Fibroblast of the aortic adventitia (primary cell): ENCODE data around the gene MRPL14. TPM values are rescaled to one million over a fixed set of nuclear protein-coding genes. Genes with fewer than 3 reads are reported as not detected.

Source experiments
- DNase-seq: peaks from one replicate; pipeline ENCODE4 v3.0.0-alpha.2; 2010; ENCODE audit warnings: low read depth
- H3K4me3 ChIP-seq: 2 replicates; pipeline ENCODE4 v1.5.1; 2011; ENCODE audit warnings: low read depth, mild to moderate bottlenecking, control low read depth, low read length, moderate library complexity
- total RNA-seq: library from RNA; depleted of rRNA; stranded (reverse); fragments of >200 nt; gene quantifications from 2 replicates; pipeline ENCODE4 v1.2.3, GENCODE V29; 2012; ENCODE audit warnings: low replicate concordance
- TF ChIP-seq, protein P1 (sequence below): IDR thresholded peaks from 2 replicates; pipeline ENCODE4 v1.5.1; 2011; ENCODE audit warnings: mild to moderate bottlenecking, low read length, control low read depth, inconsistent platforms; ENCODE audit not compliant: insufficient read depth

Gene MRPL14
- total RNA-seq, 1 donor = 34.5 TPM

DNA sequence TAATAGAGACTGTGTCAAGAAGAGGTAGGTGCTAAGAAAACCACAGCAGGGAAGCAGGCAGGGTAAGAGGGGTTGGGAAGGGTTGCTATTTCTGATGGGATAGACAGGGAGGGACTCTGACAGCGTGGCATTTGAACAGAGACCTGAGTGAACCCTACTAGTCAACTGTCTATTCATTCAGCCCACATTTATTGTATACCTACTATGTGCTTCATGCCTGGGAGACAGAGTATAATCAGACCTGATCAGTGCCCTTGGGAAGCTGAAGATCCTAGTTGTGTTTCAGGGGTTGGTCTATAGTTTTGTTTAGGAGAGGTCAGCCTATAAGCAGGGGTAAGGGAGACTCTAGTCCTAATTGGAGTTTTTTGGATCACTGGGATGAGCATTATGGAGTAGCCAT lies 16.5 kb upstream of the MRPL14 start:
- H3K4me3 ChIP-seq = no peak overlapping the region
- TF ChIP-seq, protein P1, sequence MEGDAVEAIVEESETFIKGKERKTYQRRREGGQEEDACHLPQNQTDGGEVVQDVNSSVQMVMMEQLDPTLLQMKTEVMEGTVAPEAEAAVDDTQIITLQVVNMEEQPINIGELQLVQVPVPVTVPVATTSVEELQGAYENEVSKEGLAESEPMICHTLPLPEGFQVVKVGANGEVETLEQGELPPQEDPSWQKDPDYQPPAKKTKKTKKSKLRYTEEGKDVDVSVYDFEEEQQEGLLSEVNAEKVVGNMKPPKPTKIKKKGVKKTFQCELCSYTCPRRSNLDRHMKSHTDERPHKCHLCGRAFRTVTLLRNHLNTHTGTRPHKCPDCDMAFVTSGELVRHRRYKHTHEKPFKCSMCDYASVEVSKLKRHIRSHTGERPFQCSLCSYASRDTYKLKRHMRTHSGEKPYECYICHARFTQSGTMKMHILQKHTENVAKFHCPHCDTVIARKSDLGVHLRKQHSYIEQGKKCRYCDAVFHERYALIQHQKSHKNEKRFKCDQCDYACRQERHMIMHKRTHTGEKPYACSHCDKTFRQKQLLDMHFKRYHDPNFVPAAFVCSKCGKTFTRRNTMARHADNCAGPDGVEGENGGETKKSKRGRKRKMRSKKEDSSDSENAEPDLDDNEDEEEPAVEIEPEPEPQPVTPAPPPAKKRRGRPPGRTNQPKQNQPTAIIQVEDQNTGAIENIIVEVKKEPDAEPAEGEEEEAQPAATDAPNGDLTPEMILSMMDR = no peak
- DNase-seq = no peak

DNA sequence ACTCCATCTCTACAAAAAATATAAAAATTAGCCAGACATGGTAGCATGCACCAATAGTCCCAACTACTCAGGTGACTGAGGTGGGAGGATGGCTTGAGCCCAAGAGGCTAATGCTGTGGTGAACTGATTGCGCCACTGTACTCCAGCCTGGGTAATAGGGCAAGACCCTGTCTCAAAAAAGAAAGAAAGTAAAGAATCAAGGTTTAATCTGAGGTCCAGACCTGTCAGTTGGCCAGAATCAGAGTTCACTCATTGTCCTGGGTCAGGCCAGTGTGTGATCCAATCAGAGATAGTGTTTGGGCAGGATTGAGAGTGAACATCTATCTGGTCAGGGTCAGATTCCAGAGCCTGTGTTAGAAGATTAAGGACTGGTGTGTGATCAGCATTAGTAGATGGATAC lies 15.6 kb upstream of the MRPL14 start:
- TF ChIP-seq, protein P1 = no peak
- DNase-seq = no peak
- H3K4me3 ChIP-seq = no peak overlapping the region

DNA sequence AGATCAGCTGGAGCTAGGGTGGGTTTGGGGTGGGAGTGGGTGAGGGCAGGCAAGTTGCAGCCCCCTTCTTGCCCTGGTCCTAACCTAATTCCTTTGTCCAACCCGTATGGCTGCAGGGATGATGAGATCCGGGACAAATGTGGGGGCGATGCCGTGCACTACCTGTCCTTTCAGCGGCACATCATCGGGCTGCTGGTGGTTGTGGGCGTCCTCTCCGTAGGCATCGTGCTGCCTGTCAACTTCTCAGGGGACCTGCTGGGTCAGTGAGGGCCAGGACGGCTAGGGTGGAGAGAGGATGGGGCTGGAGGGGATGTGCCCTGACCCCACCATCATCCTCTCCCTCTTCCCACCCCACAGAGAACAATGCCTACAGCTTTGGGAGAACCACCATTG lies 12.1 kb upstream of the MRPL14 start:
- H3K4me3 ChIP-seq = no peak overlapping the region
- TF ChIP-seq, protein P1 = no peak
- DNase-seq = no peak

DNA sequence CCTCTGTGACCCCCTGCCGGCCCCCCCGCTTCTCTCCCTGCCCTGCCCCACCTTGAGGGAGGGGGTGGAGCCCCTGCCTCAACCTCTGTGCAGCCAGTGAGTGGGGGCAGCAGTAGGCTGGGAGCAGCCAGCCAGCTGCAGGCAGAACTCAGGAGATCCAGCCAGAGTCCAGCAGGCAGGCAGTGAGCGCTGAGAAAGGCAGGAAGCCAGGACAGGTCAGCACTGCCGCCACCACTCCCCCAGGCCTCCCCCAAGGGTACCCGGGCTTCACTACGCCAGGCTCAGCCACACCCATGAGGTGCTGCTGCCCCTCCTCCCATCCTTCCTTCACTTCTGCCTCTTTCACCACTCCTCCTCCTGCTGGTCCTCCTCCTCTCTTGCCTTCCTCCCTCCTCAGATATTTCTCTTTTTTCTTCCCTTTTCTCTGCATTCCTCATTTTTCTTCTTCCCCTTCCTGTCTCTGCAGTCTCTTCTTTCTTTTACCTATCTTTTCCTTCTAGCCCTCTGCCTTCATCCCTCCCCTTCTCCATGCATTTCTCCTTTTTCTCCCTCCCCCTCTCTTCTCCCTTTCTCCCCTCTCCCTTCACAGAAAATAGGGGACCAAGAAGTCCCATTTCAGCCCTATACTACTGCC lies 11.6 kb upstream of the MRPL14 start:
- DNase-seq = no peak
- H3K4me3 ChIP-seq = no peak overlapping the region
- TF ChIP-seq, protein P1 = no peak

DNA sequence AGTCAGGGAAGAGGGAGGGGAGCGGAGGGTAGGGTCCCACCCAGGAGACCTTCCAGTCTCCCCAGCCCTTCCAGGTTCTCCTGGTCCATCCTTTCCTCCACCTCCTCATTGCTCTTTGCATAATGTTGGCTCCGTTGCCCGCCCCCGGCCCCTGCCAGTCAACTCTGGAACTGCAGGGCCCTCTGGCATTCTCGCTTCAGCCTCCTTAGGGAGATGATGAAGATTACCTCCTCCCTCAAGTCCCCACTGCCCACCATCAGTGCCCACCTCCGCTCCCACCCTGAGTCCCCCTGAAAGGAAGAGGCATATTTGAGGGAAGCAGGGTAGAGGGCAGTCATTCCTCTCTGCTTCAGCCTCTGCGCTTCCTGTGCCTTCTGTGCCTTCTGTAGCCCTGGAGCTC lies 8.6 kb upstream of the MRPL14 start:
- DNase-seq = no peak
- TF ChIP-seq, protein P1 = no peak
- H3K4me3 ChIP-seq = no peak overlapping the region

DNA sequence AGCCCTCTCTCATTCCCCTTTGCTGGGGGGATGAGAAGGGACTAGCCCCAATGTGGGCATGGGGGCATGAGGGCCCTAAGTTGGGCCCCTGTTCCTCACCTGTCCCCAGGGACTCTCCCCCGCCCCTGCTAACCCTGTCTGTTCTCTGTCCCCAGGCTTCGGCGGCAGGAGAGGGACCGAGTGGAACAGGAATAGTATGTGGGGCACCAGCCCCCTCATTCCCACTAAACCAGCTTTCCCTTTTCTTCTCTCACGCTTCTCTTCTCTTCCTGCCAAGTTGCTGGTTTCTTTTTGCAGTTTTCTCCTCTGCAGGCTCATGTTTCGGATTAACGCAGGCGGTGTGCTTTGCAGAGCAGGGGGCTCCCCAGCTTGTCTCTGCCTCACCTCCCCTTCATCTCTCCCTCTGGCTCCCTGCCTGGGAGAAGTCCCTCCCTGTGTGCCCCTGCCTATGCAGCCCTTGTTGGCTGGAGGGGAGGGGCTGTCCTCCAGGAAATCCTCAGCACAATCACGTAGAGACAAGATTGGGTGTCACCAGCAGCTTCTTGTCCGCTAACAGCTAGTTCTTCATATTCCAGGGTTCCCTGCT lies 8.0 kb upstream of the MRPL14 start:
- TF ChIP-seq, protein P1 = no peak
- H3K4me3 ChIP-seq = no peak overlapping the region
- DNase-seq = no peak
